ENCODE measurements around the gene ARID1A. TPM values are rescaled to one million over a fixed set of nuclear protein-coding genes. Genes with fewer than 3 reads are reported as not detected.

ARID1A gene
- total and polyA plus RNA-seq, 9 of the 15 experiments (the other 6 are each of a cell fraction or from before 2014, with no cell fraction given), result 8.3 to 88.3 (median 22.5) TPM

- TF ChIP-seq ETS1 (conservative IDR thresholded peaks at IDR 0.05; ENCODE audit: control insufficient read depth, low read depth, low read length), result no peak
- no peak for TF ChIP-seq SNRNP70 (optimal IDR thresholded peaks at IDR 0.05; ENCODE audit: low read depth, low read length)
- TF ChIP-seq SMARCB1 (IDR thresholded peaks at IDR 0.05; ENCODE audit: insufficient read length, low read depth), result no peak
- no peak for TF ChIP-seq SRSF1 (IDR thresholded peaks at IDR 0.05; ENCODE audit: low read depth, low read length)
- no peak for TF ChIP-seq HINFP (tag; conservative IDR thresholded peaks at IDR 0.05; ENCODE audit: low read depth)
- TF ChIP-seq MECOM (CRISPR knock-in tag; IDR thresholded peaks at IDR 0.05), result no peak
- no peak for TF ChIP-seq ZNF586 (CRISPR knock-in tag; conservative IDR thresholded peaks at IDR 0.05)
- no peak for TF ChIP-seq CBX1 (IDR thresholded peaks at IDR 0.05; ENCODE audit: low read depth)
Observed at GRCh38 chr1:26739329-26739914, 43.6 kb downstream of the ARID1A start (continued).

All from K562 (cell line).